Stimulated activated memory B cell treated with anti-CD40 and anti-IgM and Interleukin-4, amounts not matched to agents 10 μg/mL and 1 μg/mL and 100 μg/mL, for 72 hours (primary cell): ENCODE data around the gene GOLM1.
"Not testable (repeated sequence)": the region's sequence is repeated elsewhere in the genome, so short reads cannot be mapped to it uniquely, and the experiment has no call there.

Source experiments
- ATAC-seq: fragments of 150-1000 bp; cut with Tn5 transposase; 2 replicates; pipeline ENCODE4 v1.10.0; 2021
- H3K27ac Mint-ChIP-seq: one replicate; pipeline ENCODE4 v1.8.0; 2022; ENCODE audit warnings: mild to moderate bottlenecking, mixed read lengths
- H3K27me3 Mint-ChIP-seq: one replicate; pipeline ENCODE4 v1.8.0; 2022; ENCODE audit warnings: mixed read lengths
- H3K36me3 Mint-ChIP-seq: one replicate; pipeline ENCODE4 v1.8.0; 2022; ENCODE audit warnings: mixed read lengths
- H3K4me1 Mint-ChIP-seq: one replicate; pipeline ENCODE4 v1.8.0; 2022; ENCODE audit warnings: mixed read lengths
- H3K4me3 Mint-ChIP-seq: one replicate; pipeline ENCODE4 v1.8.0; 2022; ENCODE audit warnings: mild to moderate bottlenecking, moderate library complexity, mixed read lengths
- H3K9me3 Mint-ChIP-seq: one replicate; pipeline ENCODE4 v1.8.0; 2022; ENCODE audit warnings: mixed read lengths

The GOLM1 gene

GRCh38 chr9:86069206-86069869, 30.0 kb downstream of the GOLM1 start:
- no peaks in the 10 kb centered on the region for H3K36me3 Mint-ChIP-seq
- H3K27ac Mint-ChIP-seq = no peak overlapping the region
- no peaks in the 10 kb centered on the region for H3K9me3 Mint-ChIP-seq
- H3K4me1 Mint-ChIP-seq = no peaks in the 10 kb centered on the region
- ATAC-seq = no peak
- H3K4me3 Mint-ChIP-seq = no peak overlapping the region
- H3K27me3 Mint-ChIP-seq = peaks cover 12% of the 10 kb centered on the region

- H3K36me3 Mint-ChIP-seq = no peaks in the 10 kb centered on the region
- H3K27ac Mint-ChIP-seq = no peak overlapping the region
- H3K4me1 Mint-ChIP-seq = no peaks in the 10 kb centered on the region
- ATAC-seq = no peak
- no peaks in the 10 kb centered on the region for H3K9me3 Mint-ChIP-seq
- no peak overlapping the region for H3K4me3 Mint-ChIP-seq
- peaks cover 33% of the 10 kb centered on the region for H3K27me3 Mint-ChIP-seq
Observed at GRCh38 chr9:86064220-86064619, 35.1 kb downstream of the GOLM1 start.

DNA sequence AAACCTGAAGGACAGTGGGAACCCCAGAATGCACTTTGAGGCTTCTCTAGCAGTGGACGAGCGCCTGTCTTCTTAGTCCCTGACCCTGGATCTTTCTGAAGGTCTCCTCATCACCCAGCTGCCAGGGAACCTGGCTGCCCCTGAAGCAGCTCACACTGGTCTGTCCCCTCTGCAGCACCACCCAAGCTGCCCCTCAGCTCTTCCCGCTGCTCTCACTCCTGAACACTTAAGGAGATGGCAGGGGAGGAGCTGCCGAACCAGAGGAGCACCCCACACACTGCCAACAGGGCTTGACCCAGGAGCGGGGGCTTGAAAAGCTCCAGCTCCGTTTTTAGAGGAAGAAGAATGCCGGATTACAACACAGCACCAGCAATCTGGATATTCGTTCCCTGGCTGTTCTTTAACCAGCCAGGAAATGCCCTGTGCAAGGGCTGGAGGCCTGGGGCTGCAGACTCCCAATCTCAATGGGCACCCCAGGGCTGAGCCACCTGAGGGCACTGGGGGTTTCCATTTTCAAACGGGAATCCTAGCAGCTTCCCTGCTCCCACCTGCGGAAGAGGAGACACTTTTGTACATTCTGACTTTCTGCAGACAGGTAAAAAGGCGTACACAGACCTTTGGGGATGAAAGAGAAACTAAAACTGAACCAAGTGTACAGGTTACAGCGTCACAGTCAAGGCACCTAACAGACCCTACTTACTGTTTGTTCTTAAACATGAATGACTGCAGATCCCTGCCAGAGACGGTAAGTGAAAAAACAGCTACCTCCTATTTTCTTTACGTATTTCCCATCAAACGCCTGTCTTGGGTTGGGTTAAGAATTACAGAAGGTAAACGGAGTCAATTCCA, 36.3 kb downstream of the GOLM1 start:
- no peaks in the 10 kb centered on the region for H3K4me1 Mint-ChIP-seq

DNA sequence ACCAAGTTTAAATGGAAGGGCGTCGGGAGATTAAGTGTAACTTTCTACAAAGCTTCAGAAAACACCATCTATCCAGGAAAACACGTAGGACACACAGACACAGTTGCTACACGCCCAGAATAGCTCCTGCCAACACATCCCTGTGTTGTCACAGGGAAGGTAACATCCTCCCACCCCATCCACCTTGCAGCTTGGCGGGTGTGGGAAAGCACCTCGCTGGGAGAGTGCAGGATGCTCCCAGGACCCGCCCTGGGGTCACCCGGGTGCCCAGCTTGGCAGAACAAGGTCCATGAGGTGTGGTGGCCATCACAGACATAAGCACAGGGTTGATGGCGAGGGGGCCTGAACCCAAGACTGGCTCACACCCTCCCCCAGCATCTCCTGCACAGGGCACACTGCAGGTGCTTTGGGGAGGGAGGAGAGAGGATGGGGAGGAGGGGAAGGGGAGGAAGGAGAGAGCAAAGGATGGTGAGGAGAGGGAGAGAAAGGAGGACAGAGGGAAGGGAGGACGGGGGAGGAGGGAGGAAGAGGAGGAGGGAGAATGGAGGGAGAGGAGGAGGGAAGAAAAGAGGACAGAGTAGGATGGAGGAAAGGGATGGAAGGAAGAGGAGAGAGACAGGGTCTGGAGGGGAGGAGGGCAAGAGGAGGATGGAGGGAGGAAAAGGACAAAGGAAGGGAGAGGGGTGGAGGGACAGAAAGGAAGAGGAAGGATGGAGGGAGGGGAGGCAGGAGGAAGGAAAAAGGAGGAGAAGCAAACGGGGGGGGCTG, 37.2 kb downstream of the GOLM1 start:
- ATAC-seq = peak; percentile 52
- Mint-ChIP-seq H3K4me3 (no peak overlapping the region), H3K27ac (no peak overlapping the region), H3K36me3 (no peaks in the 10 kb centered on the region), H3K27me3 (peaks cover 33% of the 10 kb centered on the region), H3K9me3 (no peaks in the 10 kb centered on the region), H3K4me1 (no peaks in the 10 kb centered on the region)

More for the DNA sequence above, 36.3 kb downstream of the GOLM1 start:
- Mint-ChIP-seq H3K4me3 (no peak overlapping the region), H3K27me3 (peaks cover 33% of the 10 kb centered on the region), H3K27ac (no peak overlapping the region), H3K36me3 (no peaks in the 10 kb centered on the region), H3K9me3 (no peaks in the 10 kb centered on the region)
- ATAC-seq = peak; percentile 13

DNA sequence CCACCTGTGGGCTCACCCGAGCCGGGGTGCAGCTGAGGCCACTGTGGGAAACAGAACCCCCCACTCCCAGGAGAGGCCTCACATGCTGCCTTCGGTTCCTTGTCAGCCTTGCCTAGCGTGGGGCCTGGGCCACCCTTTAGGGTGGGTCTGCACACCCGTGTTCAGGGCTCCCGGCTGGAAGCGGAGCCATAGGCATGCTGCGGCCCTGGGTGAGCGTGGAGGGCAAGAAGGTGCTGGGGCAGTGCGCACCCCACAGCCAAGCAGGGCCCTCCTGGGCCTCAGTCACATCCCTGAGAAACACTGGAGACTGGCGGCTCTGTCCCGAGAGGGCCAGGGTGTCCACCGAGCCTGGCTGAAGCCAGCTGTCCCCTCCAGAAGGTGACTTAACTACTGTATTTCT, 41.9 kb downstream of the GOLM1 start:
- H3K4me1 Mint-ChIP-seq = no peaks in the 10 kb centered on the region
- H3K27me3 Mint-ChIP-seq = peaks cover 17% of the 10 kb centered on the region
- no peak overlapping the region for H3K27ac Mint-ChIP-seq
- H3K4me3 Mint-ChIP-seq = no peak overlapping the region
- no peaks in the 10 kb centered on the region for H3K9me3 Mint-ChIP-seq
- H3K36me3 Mint-ChIP-seq = no peaks in the 10 kb centered on the region
- ATAC-seq = peak; percentile 20

DNA sequence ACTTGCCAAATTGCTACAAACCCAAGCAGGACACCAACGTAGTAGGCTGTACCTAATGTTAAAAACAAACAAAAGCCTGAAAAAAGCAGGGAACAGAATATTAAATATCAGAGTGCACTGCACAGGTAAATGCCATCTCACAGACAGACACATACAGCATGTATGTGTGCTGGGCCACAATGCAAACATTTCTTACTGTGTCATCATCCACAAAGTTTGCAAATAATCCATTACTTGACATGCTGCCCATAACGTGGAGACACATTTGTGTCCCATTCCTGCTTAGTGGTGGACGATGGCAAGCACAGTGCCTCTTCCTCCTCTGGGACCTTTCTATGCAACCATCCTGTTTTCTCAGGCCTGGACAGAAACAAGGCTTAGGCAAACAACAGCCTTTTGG, 44.7 kb downstream of the GOLM1 start:
- no peak for ATAC-seq
- Mint-ChIP-seq H3K27ac (no peak overlapping the region), H3K36me3 (no peaks in the 10 kb centered on the region), H3K4me1 (no peaks in the 10 kb centered on the region), H3K9me3 (no peaks in the 10 kb centered on the region), H3K27me3 (no peaks in the 10 kb centered on the region), H3K4me3 (no peak overlapping the region)

DNA sequence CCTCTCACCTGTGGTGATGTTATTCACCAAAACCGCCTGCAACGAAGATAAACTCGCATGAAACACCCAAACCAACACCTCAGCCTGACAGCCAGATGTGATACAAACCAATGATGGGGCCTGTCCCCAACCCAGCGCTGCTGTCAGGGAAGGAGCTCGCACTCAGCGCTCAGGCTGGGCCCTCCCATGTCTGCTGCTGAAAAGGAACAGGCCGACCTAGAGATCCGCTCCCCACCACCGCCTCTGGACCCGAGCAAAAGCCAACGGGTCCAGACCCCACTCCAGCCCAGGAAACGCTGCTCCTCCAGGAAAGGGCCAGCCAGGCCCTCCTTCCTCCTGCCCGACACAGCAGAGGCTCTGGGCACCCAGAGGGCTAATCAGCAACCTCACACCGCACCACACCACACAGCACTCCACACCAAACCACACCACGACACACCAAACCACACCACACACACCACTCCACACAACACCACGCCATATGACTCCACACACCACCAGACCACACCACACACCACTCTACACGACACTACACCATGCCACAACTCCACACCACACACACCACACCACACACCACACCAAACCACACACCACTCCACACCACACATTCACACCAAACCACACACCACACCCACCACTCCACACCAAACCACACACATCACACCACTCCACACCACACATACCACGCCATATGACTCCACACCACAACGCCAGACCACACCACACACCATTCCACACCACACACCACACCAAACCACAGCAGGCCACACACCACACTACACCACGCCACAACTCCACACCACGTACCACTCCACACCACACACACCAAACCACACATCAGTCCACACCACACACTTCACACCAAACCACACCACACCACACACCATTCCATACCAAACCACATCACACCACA, 46.5 kb downstream of the GOLM1 start:
- no peaks in the 10 kb centered on the region for H3K36me3 Mint-ChIP-seq
- H3K4me1 Mint-ChIP-seq = no peaks in the 10 kb centered on the region
- no peak overlapping the region for H3K27ac Mint-ChIP-seq
- no peaks in the 10 kb centered on the region for H3K9me3 Mint-ChIP-seq
- ATAC-seq = no peak
- H3K4me3 Mint-ChIP-seq = no peak overlapping the region
- H3K27me3 Mint-ChIP-seq = no peaks in the 10 kb centered on the region

DNA sequence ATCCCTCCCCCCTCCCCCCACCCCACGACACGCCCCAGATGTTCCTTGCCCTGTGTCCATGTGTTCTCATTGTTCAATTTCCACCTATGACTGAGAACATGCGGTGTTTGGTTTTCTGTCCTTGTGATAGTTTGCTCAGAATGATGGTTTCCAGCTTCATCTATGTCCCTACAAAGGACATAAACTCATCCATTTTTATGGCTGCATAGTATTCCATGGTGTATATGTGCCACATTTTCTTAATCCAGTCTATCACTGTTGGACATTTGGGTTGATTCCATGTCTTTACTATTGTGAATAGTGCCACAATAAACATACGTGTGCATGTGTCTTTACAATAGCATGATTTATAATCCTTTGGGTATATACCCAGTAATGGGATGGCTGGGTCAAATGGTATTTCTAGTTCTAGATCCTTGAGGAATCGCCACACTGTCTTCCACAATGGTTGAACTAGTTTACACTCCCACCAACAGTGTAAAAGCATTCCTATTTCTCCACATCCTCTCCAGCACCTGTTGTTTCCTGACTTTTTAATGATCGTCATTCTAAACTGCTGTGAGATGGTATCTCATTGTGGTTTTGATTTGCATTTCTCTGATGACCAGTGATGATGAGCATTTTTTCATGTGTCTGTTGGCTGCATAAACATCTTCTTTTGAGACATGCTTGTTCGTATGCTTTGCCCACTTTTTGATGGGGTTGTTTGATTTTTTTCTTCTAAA, 51.2 kb downstream of the GOLM1 start:
- ATAC-seq, H3K4me3 Mint-ChIP-seq, H3K27ac Mint-ChIP-seq, H3K27me3 Mint-ChIP-seq, H3K9me3 Mint-ChIP-seq, H3K4me1 Mint-ChIP-seq, H3K36me3 Mint-ChIP-seq: not testable (repeated sequence)

- H3K4me3 Mint-ChIP-seq = no peak overlapping the region
- H3K9me3 Mint-ChIP-seq = peaks cover 2% of the 10 kb centered on the region
- H3K36me3 Mint-ChIP-seq = no peaks in the 10 kb centered on the region
- ATAC-seq = no peak
- no peak overlapping the region for H3K27ac Mint-ChIP-seq
- no peaks in the 10 kb centered on the region for H3K27me3 Mint-ChIP-seq
- H3K4me1 Mint-ChIP-seq = no peaks in the 10 kb centered on the region
Observed at GRCh38 chr9:86047361-86047760, 52.0 kb downstream of the GOLM1 start.

DNA sequence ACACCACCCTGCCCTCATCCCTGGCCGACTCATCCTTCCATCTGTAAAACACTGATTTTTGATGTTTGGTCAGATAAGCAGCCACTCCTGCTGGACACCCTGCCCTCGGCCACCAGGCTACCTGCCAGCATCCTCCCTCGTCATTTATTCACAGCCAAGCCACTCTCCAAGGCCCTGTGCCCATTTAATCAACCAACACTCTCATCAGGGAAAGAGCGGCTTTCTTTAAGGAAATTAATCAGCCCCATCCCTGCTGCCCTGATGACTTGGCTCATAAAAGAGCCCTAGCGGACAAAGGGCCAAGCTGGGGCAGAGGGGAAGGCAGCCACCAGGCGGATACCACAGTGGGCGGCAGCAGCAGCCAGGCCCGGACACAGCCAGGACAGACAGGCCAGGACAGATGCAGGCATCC, 52.4 kb downstream of the GOLM1 start:
- no peaks in the 10 kb centered on the region for H3K27me3 Mint-ChIP-seq
- ATAC-seq = peak; percentile 16
- no peak overlapping the region for H3K27ac Mint-ChIP-seq
- no peaks in the 10 kb centered on the region for H3K36me3 Mint-ChIP-seq
- H3K4me1 Mint-ChIP-seq = no peaks in the 10 kb centered on the region
- peaks cover 2% of the 10 kb centered on the region for H3K9me3 Mint-ChIP-seq
- no peak overlapping the region for H3K4me3 Mint-ChIP-seq

- Mint-ChIP-seq H3K36me3 (no peaks in the 10 kb centered on the region), H3K4me1 (no peaks in the 10 kb centered on the region), H3K27ac (no peak overlapping the region), H3K9me3 (peaks cover 2% of the 10 kb centered on the region), H3K4me3 (no peak overlapping the region), H3K27me3 (no peaks in the 10 kb centered on the region)
- ATAC-seq = no peak
Observed at GRCh38 chr9:86046071-86046636, 53.2 kb downstream of the GOLM1 start.

DNA sequence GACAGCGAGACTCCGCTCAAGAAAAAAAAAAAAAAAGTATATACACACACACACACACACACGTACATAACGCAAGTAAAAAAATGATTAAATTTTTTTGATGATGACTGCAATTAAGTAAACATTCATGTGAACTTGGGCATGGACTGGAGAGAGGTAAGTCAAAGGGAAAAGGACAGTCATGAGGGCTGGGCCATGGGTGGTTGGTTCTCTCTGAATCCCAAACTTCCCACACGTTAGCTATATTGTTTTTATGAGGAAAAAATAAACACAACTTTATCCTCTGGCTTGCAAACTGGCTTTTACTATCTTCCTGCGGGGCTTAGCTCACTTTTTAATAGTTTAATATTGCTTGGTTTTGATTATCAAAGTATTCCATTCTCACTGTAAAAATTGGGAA, 53.7 kb downstream of the GOLM1 start:
- no peak for ATAC-seq
- no peak overlapping the region for H3K27ac Mint-ChIP-seq
- no peak overlapping the region for H3K4me3 Mint-ChIP-seq
- no peaks in the 10 kb centered on the region for H3K36me3 Mint-ChIP-seq
- no peaks in the 10 kb centered on the region for H3K27me3 Mint-ChIP-seq
- no peaks in the 10 kb centered on the region for H3K4me1 Mint-ChIP-seq
- peaks cover 2% of the 10 kb centered on the region for H3K9me3 Mint-ChIP-seq

GRCh38 chr9:86043999-86044398, 55.4 kb downstream of the GOLM1 start:
- ATAC-seq = no peak
- Mint-ChIP-seq H3K4me1 (no peaks in the 10 kb centered on the region), H3K4me3 (no peak overlapping the region), H3K27ac (no peak overlapping the region), H3K9me3 (peaks cover 2% of the 10 kb centered on the region), H3K36me3 (no peaks in the 10 kb centered on the region), H3K27me3 (no peaks in the 10 kb centered on the region)

GRCh38 chr9:86043586-86043985, 55.8 kb downstream of the GOLM1 start:
- no peak overlapping the region for H3K27ac Mint-ChIP-seq
- no peak overlapping the region for H3K4me3 Mint-ChIP-seq
- no peaks in the 10 kb centered on the region for H3K27me3 Mint-ChIP-seq
- no peaks in the 10 kb centered on the region for H3K36me3 Mint-ChIP-seq
- ATAC-seq = no peak
- H3K9me3 Mint-ChIP-seq = peaks cover 2% of the 10 kb centered on the region
- no peaks in the 10 kb centered on the region for H3K4me1 Mint-ChIP-seq
